ENCODE measurements around the gene STX3.
"Not testable (repeated sequence)": the region's sequence is repeated elsewhere in the genome, so short reads cannot be mapped to it uniquely, and the experiment has no call there.

DNA sequence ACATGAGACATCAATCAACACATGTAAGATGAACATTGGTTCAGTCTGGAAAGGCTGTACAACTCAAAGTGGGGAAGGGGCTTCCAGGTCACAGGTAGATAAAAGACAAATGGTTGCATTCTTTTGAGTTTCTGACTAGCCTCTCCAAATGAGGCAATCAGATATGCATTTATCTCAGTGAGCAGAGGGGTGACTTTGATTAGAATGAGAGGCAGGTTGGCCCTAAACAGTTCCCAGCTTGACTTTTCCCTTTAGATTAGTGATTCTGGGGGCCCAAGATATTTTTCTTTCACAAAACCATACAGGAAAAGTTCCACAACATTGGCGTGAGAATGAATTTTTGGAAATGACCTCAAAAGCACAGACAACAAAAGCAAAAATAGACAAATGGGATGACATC, 61.3 kb downstream of the STX3 start:
- TF ChIP-seq CTCF, POLR2A (IDR thresholded peaks at IDR 0.05): not testable (repeated sequence)
